Measurements from ENCODE around the gene TMEM131L.
"Not testable (repeated sequence)": the region's sequence is repeated elsewhere in the genome, so short reads cannot be mapped to it uniquely, and the experiment has no call there.

The TMEM131L gene

DNA sequence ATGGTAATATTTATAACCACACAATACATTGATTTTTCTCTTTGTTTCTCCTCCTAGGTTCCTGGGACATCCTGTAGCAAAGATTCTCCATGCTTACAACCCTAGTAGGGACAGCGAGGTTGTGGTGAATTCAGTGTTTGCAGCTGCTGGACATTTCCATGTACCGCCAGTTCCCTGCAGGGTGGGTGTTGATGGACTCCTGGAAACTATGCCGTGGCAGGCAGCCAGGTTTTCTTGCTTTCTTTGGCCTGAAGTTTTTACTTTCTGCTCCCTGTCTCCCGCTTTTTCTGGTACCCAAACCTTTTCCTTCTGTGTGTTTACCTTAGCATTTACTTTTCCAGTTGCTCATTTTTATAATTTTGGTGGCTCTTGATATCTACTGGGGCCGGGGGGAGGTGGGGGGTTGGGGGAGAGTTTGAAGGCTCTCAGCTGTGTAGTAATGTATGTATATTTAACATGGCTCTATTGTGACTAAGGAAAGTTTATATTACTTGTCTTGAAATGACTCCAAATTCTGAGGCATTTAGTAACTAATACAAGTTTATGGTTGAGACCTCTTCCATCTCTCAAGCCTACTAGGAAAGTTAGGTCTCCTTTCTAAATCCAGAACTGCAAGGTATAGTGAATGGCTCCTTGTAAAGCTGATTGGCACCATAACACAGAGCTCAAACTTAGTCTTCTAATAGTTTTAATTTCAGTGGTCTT, 89.7 kb downstream of the TMEM131L start:
- Histone ChIP-seq H3K9me3 (no peaks in the 10 kb centered on the region), H3K4me3 (ENCODE audit: low read depth in 1 of 2, low read length in 1 of 2) (no peak overlapping the region), H3K27me3 (no peaks in the 10 kb centered on the region), H3K36me3 (peaks cover 38% of the 10 kb centered on the region), H3K27ac (peak overlapping the region; percentile 13), H3K4me1 (ENCODE audit: control insufficient read depth in 1 of 2, insufficient read depth in 1 of 2, low read depth in 1 of 2, low read length in 1 of 2) (peaks cover 26 to 28% of the 10 kb centered on the region in 2 experiments)
- TF ChIP-seq, protein P1, sequence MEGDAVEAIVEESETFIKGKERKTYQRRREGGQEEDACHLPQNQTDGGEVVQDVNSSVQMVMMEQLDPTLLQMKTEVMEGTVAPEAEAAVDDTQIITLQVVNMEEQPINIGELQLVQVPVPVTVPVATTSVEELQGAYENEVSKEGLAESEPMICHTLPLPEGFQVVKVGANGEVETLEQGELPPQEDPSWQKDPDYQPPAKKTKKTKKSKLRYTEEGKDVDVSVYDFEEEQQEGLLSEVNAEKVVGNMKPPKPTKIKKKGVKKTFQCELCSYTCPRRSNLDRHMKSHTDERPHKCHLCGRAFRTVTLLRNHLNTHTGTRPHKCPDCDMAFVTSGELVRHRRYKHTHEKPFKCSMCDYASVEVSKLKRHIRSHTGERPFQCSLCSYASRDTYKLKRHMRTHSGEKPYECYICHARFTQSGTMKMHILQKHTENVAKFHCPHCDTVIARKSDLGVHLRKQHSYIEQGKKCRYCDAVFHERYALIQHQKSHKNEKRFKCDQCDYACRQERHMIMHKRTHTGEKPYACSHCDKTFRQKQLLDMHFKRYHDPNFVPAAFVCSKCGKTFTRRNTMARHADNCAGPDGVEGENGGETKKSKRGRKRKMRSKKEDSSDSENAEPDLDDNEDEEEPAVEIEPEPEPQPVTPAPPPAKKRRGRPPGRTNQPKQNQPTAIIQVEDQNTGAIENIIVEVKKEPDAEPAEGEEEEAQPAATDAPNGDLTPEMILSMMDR (IDR thresholded peaks at IDR 0.05) = no peak

DNA sequence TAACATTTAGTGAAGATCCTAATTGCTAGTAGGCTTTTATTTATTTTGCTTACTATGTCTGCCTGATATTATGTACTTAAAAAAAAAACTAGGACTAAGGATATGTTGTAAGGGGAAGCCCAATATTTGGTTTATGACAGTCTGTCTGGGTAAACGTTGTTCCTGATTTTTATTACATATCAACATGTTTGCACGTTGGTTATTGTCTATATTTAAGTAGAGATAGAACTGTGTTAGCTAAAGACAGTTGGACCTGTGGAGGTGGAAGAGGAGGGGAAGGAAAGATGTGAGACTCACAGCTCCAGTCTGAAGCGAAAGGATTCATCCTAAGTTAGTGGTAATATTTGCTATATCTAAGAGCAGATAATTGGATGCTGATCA, 90.3 kb downstream of the TMEM131L start:
- peaks cover 34% of the 10 kb centered on the region for H3K36me3 ChIP-seq

DNA sequence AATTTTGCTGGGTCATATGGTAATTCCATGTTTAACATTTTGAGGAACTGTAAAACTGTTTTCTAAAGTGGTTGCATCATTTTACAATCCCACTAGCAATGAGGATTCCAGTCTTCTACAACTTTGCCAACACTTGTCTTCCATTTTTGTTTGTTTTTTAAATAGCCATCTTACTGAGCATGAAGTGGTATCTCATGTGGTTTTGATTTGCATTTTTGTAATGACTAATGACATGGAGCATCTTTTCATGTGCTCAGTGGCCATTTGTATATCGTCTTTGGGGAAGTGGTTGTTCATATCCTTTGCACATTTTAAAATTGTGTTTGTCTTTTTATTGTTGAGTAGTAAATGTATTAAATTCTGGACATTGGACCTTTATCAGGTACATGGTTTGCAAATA, 94.7 kb downstream of the TMEM131L start:
- TF ChIP-seq, protein P1 (IDR thresholded peaks at IDR 0.05) = no peak
- H3K36me3 ChIP-seq = peaks cover 45% of the 10 kb centered on the region
- H3K4me3 ChIP-seq (ENCODE audit: low read depth in 1 of 2, low read length in 1 of 2) = no peak overlapping the region
- H3K9me3 ChIP-seq = no peaks in the 10 kb centered on the region
- peaks cover 26 to 28% of the 10 kb centered on the region in 2 experiments for H3K4me1 ChIP-seq (ENCODE audit: control insufficient read depth in 1 of 2, insufficient read depth in 1 of 2, low read depth in 1 of 2, low read length in 1 of 2)
- peak overlapping the region; percentile 43 for H3K27ac ChIP-seq
- no peaks in the 10 kb centered on the region for H3K27me3 ChIP-seq

More for the DNA sequence above, 90.3 kb downstream of the TMEM131L start:
- peak overlapping the region; percentile 13 for H3K27ac ChIP-seq
- no peak overlapping the region for H3K4me3 ChIP-seq (ENCODE audit: low read depth in 1 of 2, low read length in 1 of 2)
- H3K4me1 ChIP-seq (ENCODE audit: control insufficient read depth in 1 of 2, insufficient read depth in 1 of 2, low read depth in 1 of 2, low read length in 1 of 2) = peaks cover 26 to 28% of the 10 kb centered on the region in 2 experiments
- TF ChIP-seq, protein P1 (IDR thresholded peaks at IDR 0.05) = no peak
- no peaks in the 10 kb centered on the region for H3K9me3 ChIP-seq
- no peaks in the 10 kb centered on the region for H3K27me3 ChIP-seq

DNA sequence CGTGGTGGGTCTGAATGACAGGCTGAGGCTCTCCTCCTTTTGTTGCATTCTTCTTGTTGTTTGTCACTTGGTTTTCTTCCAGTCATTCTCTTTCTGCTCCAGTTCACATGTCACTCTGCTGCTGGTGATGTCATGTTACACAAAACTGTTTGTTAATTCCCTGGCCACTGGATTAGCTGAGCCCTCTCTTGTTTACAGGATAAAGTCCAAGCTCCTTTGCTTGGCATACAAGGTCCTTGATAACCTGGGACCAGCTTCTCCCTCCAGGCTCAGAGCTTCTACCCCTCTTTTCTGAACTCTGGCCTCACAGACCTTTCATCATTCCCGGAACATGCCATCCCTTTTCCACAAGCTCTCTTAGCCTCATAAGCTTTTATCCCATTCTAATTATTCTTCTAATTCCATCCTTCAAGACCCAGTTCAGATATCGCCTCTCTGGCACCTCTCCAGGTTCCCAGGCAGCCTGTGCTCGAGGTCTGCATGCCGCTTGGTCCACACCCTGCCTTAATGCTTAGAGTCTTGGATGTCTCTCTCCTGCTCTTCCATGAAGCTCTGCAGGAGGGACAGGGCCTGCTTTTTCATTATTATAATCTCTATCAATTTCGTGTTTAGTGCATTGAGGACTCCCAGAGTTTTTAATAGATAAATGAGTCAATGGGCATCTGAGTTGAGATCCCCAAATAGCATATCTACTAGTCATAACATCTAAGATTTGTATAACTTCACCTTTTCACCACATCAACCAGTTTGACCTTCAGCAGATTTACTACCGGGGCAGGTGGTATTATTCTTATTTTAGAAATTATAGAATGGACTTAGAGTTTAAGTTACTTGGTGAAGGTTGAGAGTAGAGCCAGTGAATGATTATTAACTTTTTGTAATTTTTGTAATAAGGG, 98.7 kb downstream of the TMEM131L start:
- Histone ChIP-seq H3K9me3 (no peaks in the 10 kb centered on the region), H3K4me1 (ENCODE audit: control insufficient read depth in 1 of 2, insufficient read depth in 1 of 2, low read depth in 1 of 2, low read length in 1 of 2) (no peaks in the 10 kb centered on the region), H3K4me3 (ENCODE audit: low read depth in 1 of 2, low read length in 1 of 2) (no peak overlapping the region), H3K27me3 (no peaks in the 10 kb centered on the region), H3K27ac (no peak overlapping the region), H3K36me3 (peaks cover 45% of the 10 kb centered on the region)
- TF ChIP-seq, protein P1 (IDR thresholded peaks at IDR 0.05) = no peak

DNA sequence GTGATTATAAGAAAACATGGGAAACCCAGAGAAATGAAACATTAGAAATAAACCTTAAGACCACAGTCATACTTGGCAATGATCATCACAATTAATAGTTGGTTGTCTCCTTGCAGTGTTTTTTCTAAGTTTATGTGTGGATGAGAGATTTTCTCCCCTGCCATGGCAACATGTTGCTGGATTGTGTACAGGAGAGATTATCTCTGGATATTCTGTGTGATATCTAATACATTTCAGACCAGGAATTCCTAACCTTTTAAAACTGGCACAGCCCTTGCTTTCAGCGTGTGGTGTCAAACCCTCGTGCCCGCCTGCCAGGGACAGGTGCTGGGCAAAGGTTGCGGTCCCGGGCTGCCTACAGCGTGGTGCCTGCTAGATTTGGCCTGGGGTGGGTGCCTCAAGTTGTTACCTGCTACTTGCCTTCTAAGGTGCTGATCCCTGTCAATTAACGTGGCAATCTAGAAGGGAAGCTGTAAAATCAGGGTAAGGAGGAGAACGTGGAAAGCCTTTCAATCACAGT, 100.5 kb downstream of the TMEM131L start:
- H3K27ac ChIP-seq = peak overlapping the region; percentile 16
- H3K36me3 ChIP-seq = peaks cover 46% of the 10 kb centered on the region
- H3K27me3 ChIP-seq = no peaks in the 10 kb centered on the region
- TF ChIP-seq, protein P1 (IDR thresholded peaks at IDR 0.05) = no peak
- no peak overlapping the region for H3K4me3 ChIP-seq (ENCODE audit: low read depth in 1 of 2, low read length in 1 of 2)
- no peaks in the 10 kb centered on the region for H3K9me3 ChIP-seq
- no peaks in the 10 kb centered on the region for H3K4me1 ChIP-seq (ENCODE audit: control insufficient read depth in 1 of 2, insufficient read depth in 1 of 2, low read depth in 1 of 2, low read length in 1 of 2)

- H3K4me3 ChIP-seq (ENCODE audit: low read depth in 1 of 2, low read length in 1 of 2); H3K27ac ChIP-seq; H3K27me3 ChIP-seq; H3K9me3 ChIP-seq; H3K4me1 ChIP-seq (ENCODE audit: control insufficient read depth in 1 of 2, insufficient read depth in 1 of 2, low read depth in 1 of 2, low read length in 1 of 2): not testable (repeated sequence)
- peaks cover 53% of the 10 kb centered on the region for H3K36me3 ChIP-seq
Measured at GRCh38 chr4:153567660-153568059, 101.5 kb downstream of the TMEM131L start.
